SJCRH30 (cell line): ENCODE measurements around the gene EPB41L1. TPM values are rescaled to one million over a fixed set of nuclear protein-coding genes. Genes with fewer than 3 reads are reported as not detected.

Experiments used
- DNase-seq, 2 experiments: peaks; one replicate each; pipeline ENCODE4 v3.0.0-alpha.2; 2015 to 2020
- H3K27ac ChIP-seq: fragments of 250-450 bp; sonication (Bioruptor Pico); 2 replicates; pipeline ENCODE4 v1.5.1; 2020; ENCODE audit warnings: mild to moderate bottlenecking, moderate library complexity
- H3K27me3 ChIP-seq: fragments of 250-450 bp; sonication (Bioruptor Pico); 2 replicates; pipeline ENCODE4 v1.5.1; 2020; ENCODE audit warnings: mild to moderate bottlenecking, moderate library complexity
- H3K36me3 ChIP-seq: fragments of 250-450 bp; sonication (Bioruptor Pico); 2 replicates; pipeline ENCODE4 v1.5.1; 2020; ENCODE audit warnings: mild to moderate bottlenecking, moderate library complexity
- H3K4me1 ChIP-seq: fragments of 250-450 bp; sonication (Bioruptor Pico); 2 replicates; pipeline ENCODE4 v1.5.1; 2020; ENCODE audit warnings: mild to moderate bottlenecking, moderate library complexity
- H3K4me3 ChIP-seq: fragments of 250-450 bp; sonication (Bioruptor Pico); 2 replicates; pipeline ENCODE4 v1.5.1; 2020; ENCODE audit warnings: mild to moderate bottlenecking, moderate library complexity
- H3K9me3 ChIP-seq: fragments of 250-450 bp; sonication (Bioruptor Pico); replicated peaks from 2 replicates; pipeline ENCODE4 v1.5.1; 2020; ENCODE audit warnings: mild to moderate bottlenecking, moderate library complexity
- total RNA-seq: library from RNA; depleted of rRNA; stranded (reverse); fragments of >200 nt; shearing (Covaris generic); gene quantifications from 2 replicates; pipeline ENCODE4 v1.2.3, GENCODE V29; 2014

Gene EPB41L1
- total RNA-seq, 1 experiment from 2014 or later: 6.7 TPM

DNA sequence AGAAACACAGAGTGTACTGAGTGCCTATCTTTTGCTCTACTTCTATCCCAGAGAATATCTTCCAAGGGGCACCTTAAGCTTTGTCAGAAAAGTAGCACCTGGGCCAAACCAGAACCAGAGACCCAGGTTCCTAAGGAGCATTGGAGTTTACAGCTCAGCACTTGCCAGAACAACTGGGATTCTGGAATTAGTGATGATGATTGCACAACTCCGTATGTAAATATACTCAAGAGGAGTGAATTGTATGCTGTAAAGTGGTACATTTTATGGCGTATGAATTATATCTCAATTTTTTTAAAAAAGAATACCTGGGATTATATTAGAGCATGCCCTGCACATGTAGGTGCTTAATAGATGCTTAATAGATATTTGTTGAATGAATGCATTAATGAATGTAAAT is 36.2 kb upstream of the EPB41L1 start:
- Histone ChIP-seq H3K27me3 (peaks cover 10% of the 10 kb centered on the region), H3K36me3 (no peaks in the 10 kb centered on the region), H3K4me1 (no peaks in the 10 kb centered on the region), H3K9me3 (no peaks in the 10 kb centered on the region), H3K27ac (no peak overlapping the region), H3K4me3 (no peak overlapping the region)
- no peak for DNase-seq

DNA sequence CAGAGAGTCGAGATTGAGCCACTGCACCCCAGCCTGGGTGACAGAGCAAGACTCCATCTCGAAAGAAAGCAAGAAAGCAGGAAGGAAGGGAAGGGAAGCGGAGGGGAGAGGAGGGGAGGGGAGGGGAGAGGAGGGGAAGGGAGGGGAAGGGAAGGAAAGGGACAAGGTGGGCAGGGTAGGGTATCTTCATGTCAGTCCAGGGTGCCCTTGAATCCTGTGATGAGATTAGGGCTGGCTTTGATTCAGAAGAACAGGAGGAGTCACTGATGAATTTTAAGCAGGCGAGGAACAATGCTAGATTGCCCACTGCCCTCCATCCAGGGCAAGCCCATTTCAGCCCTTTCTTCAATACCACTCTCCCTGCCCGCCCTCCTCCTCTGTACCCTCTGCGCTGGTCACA is 35.0 kb upstream of the EPB41L1 start:
- H3K36me3 ChIP-seq: no peaks in the 10 kb centered on the region
- DNase-seq: no peak
- H3K9me3 ChIP-seq: no peaks in the 10 kb centered on the region
- H3K27ac ChIP-seq: no peak overlapping the region
- no peak overlapping the region for H3K4me3 ChIP-seq
- H3K27me3 ChIP-seq: peaks cover 13% of the 10 kb centered on the region
- no peaks in the 10 kb centered on the region for H3K4me1 ChIP-seq

DNA sequence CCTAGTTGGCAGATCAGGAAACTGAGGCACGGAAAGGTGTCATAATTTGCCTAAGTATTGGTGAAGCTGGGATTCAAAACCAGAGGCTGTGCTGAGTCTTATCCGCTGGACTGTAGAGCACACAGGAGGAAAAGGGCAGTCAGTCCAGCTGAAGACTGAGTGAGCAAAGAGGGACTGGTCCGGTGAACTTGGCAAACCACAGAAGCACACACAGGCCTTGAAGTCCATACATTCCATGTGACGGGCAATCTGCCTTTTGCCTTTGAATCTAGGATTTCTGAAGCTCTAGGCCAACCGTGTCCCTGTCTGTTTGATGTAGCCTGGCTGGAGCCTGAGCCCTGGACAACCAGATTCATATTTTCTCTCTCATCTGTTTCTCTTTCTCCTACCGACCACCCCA is 34.3 kb upstream of the EPB41L1 start:
- Histone ChIP-seq H3K4me3 (no peak overlapping the region), H3K27me3 (peaks cover 16% of the 10 kb centered on the region), H3K27ac (no peak overlapping the region), H3K36me3 (no peaks in the 10 kb centered on the region), H3K9me3 (no peaks in the 10 kb centered on the region), H3K4me1 (no peaks in the 10 kb centered on the region)
- no peak for DNase-seq

DNA sequence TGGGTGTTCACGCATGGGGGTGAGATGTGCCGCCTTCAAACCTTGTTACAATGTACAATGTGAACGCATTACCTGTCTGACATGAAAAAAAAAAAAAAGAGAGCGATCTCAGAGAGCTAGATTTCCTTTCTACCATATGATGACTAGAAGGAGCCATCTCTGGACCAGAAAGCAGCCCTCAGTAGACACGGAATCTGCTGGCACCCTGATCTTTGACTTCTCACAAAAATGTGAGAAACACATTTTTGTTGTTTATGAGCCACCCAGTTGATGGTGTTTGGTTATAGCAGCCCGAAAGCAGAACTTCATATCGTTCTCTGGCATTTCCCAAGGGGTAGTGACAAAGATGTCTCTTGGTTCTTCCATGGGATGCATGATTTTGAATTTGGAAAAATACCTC is 33.5 kb upstream of the EPB41L1 start:
- Histone ChIP-seq H3K36me3 (no peaks in the 10 kb centered on the region), H3K4me3 (no peak overlapping the region), H3K4me1 (no peaks in the 10 kb centered on the region), H3K9me3 (no peaks in the 10 kb centered on the region), H3K27ac (no peak overlapping the region), H3K27me3 (peaks cover 18% of the 10 kb centered on the region)
- no peak for DNase-seq

DNA sequence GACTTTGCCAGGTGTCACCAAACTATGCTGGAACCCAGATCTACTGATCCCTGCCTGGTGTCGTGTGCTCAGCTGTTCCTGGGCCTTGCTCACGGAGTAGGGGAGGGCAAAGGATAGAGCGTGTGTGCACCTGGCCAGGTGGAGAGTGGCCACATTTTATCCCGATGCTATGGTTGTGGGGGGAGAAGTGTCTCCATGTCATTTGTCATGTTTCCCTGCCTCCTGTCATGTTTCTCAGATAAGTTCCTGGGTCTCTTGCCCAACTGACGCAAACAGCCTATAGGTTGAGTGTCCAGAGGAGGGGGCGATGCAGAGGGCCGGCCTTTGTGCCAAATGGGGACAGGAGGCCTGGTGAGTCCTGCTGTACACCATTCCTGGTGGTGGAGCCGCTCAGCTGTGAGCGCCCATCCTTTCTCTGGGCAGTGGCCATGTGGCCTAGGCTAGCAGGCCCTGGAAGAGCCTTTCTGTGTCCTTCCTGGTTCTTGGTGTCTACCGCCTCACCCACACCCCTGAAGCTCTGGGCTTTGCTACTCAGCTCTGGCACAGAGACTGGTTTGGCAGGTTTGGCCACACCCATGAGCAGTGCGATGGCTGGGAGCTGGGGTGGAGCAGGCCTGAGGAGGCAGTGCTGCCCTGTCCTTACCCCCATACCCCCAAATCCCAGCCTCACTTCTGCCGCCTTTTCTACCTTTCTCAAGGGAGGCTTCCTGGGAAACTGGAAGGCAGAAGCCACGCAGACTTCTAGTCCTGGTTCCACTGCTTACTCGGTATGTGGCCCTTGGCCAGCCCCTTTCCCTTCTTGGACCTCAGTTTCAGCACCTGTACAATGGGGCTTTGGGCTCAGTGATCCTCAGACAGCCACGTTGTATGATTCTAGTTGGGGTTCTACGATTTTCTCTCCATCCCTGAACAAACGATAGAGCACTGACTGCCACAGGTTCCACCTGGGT is 32.3 kb upstream of the EPB41L1 start:
- no peaks in the 10 kb centered on the region for H3K4me1 ChIP-seq

GRCh38 chr20:36122931-36123288 is 31.6 kb upstream of the EPB41L1 start:
- H3K27ac ChIP-seq: no peak overlapping the region
- no peaks in the 10 kb centered on the region for H3K4me1 ChIP-seq
- H3K4me3 ChIP-seq: no peak overlapping the region
- DNase-seq: no peak
- H3K27me3 ChIP-seq: peaks cover 33% of the 10 kb centered on the region
- H3K36me3 ChIP-seq: no peaks in the 10 kb centered on the region
- H3K9me3 ChIP-seq: no peaks in the 10 kb centered on the region

More for the DNA sequence above, 32.3 kb upstream of the EPB41L1 start:
- Histone ChIP-seq H3K27me3 (peaks cover 27% of the 10 kb centered on the region), H3K36me3 (no peaks in the 10 kb centered on the region), H3K4me3 (no peak overlapping the region), H3K27ac (no peak overlapping the region), H3K9me3 (no peaks in the 10 kb centered on the region)
- no peak for DNase-seq

- Histone ChIP-seq H3K36me3 (no peaks in the 10 kb centered on the region), H3K9me3 (no peaks in the 10 kb centered on the region), H3K27me3 (peaks cover 30% of the 10 kb centered on the region), H3K4me1 (no peaks in the 10 kb centered on the region), H3K27ac (no peak overlapping the region), H3K4me3 (no peak overlapping the region)
- DNase-seq: no peak
These were observed 29.4 kb upstream of the EPB41L1 start for GRCh38 chr20:36125097-36125496.

- H3K36me3 ChIP-seq: no peaks in the 10 kb centered on the region
- H3K4me3 ChIP-seq: no peak overlapping the region
- H3K9me3 ChIP-seq: no peaks in the 10 kb centered on the region
- peaks cover 26% of the 10 kb centered on the region for H3K27me3 ChIP-seq
- no peaks in the 10 kb centered on the region for H3K4me1 ChIP-seq
- no peak overlapping the region for H3K27ac ChIP-seq
- no peak for DNase-seq
These were observed 27.6 kb upstream of the EPB41L1 start for GRCh38 chr20:36126836-36127527.

GRCh38 chr20:36128463-36129159 is 25.9 kb upstream of the EPB41L1 start:
- Histone ChIP-seq H3K4me3 (no peak overlapping the region), H3K27me3 (peaks cover 26% of the 10 kb centered on the region), H3K27ac (no peak overlapping the region), H3K36me3 (no peaks in the 10 kb centered on the region), H3K9me3 (no peaks in the 10 kb centered on the region), H3K4me1 (no peaks in the 10 kb centered on the region)
- DNase-seq: no peak

GRCh38 chr20:36129160-36129543 is 25.4 kb upstream of the EPB41L1 start:
- no peak overlapping the region for H3K27ac ChIP-seq
- DNase-seq: no peak
- H3K4me1 ChIP-seq: no peaks in the 10 kb centered on the region
- peaks cover 24% of the 10 kb centered on the region for H3K27me3 ChIP-seq
- H3K9me3 ChIP-seq: no peaks in the 10 kb centered on the region
- no peak overlapping the region for H3K4me3 ChIP-seq
- no peaks in the 10 kb centered on the region for H3K36me3 ChIP-seq

DNA sequence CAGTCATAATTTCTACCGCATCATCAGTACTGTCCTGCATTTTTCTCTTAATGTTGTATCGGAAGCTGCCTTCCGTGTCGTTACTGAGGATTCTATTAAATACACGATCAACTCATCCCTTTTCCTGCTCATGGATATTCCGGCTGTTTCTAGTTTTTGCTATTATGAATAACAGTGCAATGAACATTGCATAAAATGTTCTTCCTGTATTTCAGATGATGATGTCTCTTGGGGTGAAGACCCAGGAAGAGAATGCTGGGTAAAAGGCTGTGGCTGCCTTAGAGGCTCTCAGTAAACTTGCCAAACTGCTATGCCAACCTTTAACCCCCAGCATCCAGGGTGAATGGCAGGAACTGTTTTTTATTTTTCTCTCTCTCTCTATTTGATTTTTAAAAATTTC is 24.1 kb upstream of the EPB41L1 start:
- H3K4me3 ChIP-seq: no peak overlapping the region
- no peak for DNase-seq
- no peaks in the 10 kb centered on the region for H3K4me1 ChIP-seq
- peaks cover 22% of the 10 kb centered on the region for H3K27me3 ChIP-seq
- H3K9me3 ChIP-seq: no peaks in the 10 kb centered on the region
- no peaks in the 10 kb centered on the region for H3K36me3 ChIP-seq
- H3K27ac ChIP-seq: no peak overlapping the region

DNA sequence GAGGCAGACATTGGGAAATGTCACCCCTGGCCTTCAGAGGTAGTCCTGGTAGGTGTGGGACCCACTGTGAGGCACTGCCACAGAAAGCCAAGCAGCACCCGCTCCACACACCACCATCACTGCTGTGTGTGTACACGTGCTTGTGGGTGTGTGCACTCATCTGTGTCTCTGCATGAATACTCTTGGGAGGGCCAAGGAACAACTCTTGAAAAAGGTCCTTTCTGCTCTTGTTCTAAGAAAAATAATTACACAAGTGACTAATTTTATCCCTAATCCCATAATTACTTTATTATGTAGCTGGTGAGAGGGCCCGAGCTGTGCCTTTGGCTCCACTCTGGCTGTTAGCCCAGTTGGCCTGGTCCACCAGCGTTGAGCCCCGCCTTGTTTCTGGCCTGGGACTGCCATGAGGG is 21.7 kb upstream of the EPB41L1 start:
- Histone ChIP-seq H3K4me3 (no peak overlapping the region), H3K9me3 (no peaks in the 10 kb centered on the region), H3K36me3 (no peaks in the 10 kb centered on the region), H3K27ac (no peak overlapping the region), H3K4me1 (no peaks in the 10 kb centered on the region), H3K27me3 (peaks cover 7% of the 10 kb centered on the region; the same call in 1 of the 2 replicates)
- no peak for DNase-seq

GRCh38 chr20:36133821-36134220 is 20.7 kb upstream of the EPB41L1 start:
- Histone ChIP-seq H3K9me3 (no peaks in the 10 kb centered on the region), H3K27me3 (peaks cover 7% of the 10 kb centered on the region; the same call in 1 of the 2 replicates), H3K4me3 (no peak overlapping the region), H3K4me1 (no peaks in the 10 kb centered on the region), H3K27ac (no peak overlapping the region), H3K36me3 (no peaks in the 10 kb centered on the region)
- DNase-seq: no peak

GRCh38 chr20:36135159-36135558 is 19.4 kb upstream of the EPB41L1 start:
- H3K27me3 ChIP-seq: peaks cover 7% of the 10 kb centered on the region; the same call in 1 of the 2 replicates
- no peaks in the 10 kb centered on the region for H3K4me1 ChIP-seq
- DNase-seq: no peak
- no peak overlapping the region for H3K27ac ChIP-seq
- no peaks in the 10 kb centered on the region for H3K36me3 ChIP-seq
- no peak overlapping the region for H3K4me3 ChIP-seq
- H3K9me3 ChIP-seq: no peaks in the 10 kb centered on the region

DNA sequence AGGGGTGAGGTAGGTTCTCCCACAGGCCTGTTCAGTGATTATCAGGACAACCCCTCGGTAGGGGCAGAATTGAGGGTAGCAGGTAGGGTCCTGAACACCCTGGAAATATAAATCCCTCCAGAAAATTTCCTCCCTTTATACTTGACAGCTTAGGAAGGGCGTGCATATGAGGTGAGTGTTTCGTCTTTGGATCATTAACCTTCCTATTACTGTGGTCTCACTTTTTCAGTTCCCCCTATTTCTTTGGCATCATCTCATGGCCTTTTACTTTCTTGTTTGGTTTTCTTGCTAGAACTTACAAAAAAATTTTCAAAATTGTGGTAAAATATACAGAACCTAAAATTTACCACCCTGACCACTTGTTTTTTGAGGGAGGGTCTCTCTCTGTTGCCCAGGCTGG is 18.7 kb upstream of the EPB41L1 start:
- Histone ChIP-seq H3K4me1 (no peaks in the 10 kb centered on the region), H3K36me3 (no peaks in the 10 kb centered on the region), H3K27me3 (peaks cover 7% of the 10 kb centered on the region; the same call in 1 of the 2 replicates), H3K4me3 (no peak overlapping the region), H3K9me3 (no peaks in the 10 kb centered on the region), H3K27ac (no peak overlapping the region)
- no peak for DNase-seq
